ENCODE results near the gene RNF186. TPM values are rescaled to one million over a fixed set of nuclear protein-coding genes. Genes with fewer than 3 reads are reported as not detected.
"Not testable (repeated sequence)": the region's sequence is repeated elsewhere in the genome, so short reads cannot be mapped to it uniquely, and the experiment has no call there.

Gene RNF186
- total RNA-seq, 1 donor from 2014 or later, result not detected

- DNase-seq, result no peak
These were observed 9.5 kb upstream of the RNF186 start for GRCh38 chr1:19824541-19824940.

GRCh38 chr1:19824036-19824435 lies 9.0 kb upstream of the RNF186 start:
- DNase-seq, result no peak

GRCh38 chr1:19819701-19820100 lies 4.6 kb upstream of the RNF186 start:
- DNase-seq, result no peak

GRCh38 chr1:19818324-19818723 lies 3.2 kb upstream of the RNF186 start:
- DNase-seq, result no peak

GRCh38 chr1:19817160-19817559 lies 2.1 kb upstream of the RNF186 start:
- DNase-seq, result no peak

GRCh38 chr1:19816737-19817086 lies 1.6 kb upstream of the RNF186 start:
- DNase-seq, result not testable (repeated sequence)

- DNase-seq, result no peak
These were observed 986 bp upstream of the RNF186 start for GRCh38 chr1:19815801-19816736.

- DNase-seq, result no peak
These were observed 830 bp downstream of the RNF186 start for GRCh38 chr1:19814244-19814661.

- no peak for DNase-seq
These were observed 1.5 kb downstream of the RNF186 start for GRCh38 chr1:19813643-19813960.

GRCh38 chr1:19812875-19813642 lies 2.0 kb downstream of the RNF186 start:
- no peak for DNase-seq

- no peak for DNase-seq
These were observed 3.8 kb downstream of the RNF186 start for GRCh38 chr1:19811206-19811851.

GRCh38 chr1:19809044-19809750 lies 5.9 kb downstream of the RNF186 start:
- no peak for DNase-seq

- DNase-seq, result no peak
These were observed 6.7 kb downstream of the RNF186 start for GRCh38 chr1:19808351-19808750.

GRCh38 chr1:19804831-19805251 lies 10.2 kb downstream of the RNF186 start:
- no peak for DNase-seq

GRCh38 chr1:19802269-19802668 lies 12.8 kb downstream of the RNF186 start:
- DNase-seq, result no peak

- DNase-seq, result peak; percentile 30
These were observed 14.8 kb downstream of the RNF186 start for GRCh38 chr1:19800076-19800804.

- no peak for DNase-seq
These were observed 15.6 kb downstream of the RNF186 start, which contains the start of gene TMCO4 for GRCh38 chr1:19799230-19800075. Gene TMCO4, minus strand, starts transcription at chr1:19799916. Its CDS starts 19,158 bp downstream, at chr1:19780758.

- no peak for DNase-seq
These were observed 16.4 kb downstream of the RNF186 start for GRCh38 chr1:19798486-19799229.

GRCh38 chr1:19797827-19798226 lies 17.3 kb downstream of the RNF186 start:
- DNase-seq, result no peak

GRCh38 chr1:19794583-19794982 lies 20.5 kb downstream of the RNF186 start:
- no peak for DNase-seq
